Hippocampal formation (tissue), 2 donors: Measurements from ENCODE around the gene EIF2D.
"Not testable (repeated sequence)": the region's sequence is repeated elsewhere in the genome, so short reads cannot be mapped to it uniquely, and the experiment has no call there.

Experiments
- DNase-seq, 2 donors: peaks; one replicate each; lab custom pipeline; 2025; lab: John Stamatoyannopoulos, UW

EIF2D gene

GRCh38 chr1:206635978-206636345 is 23.7 kb upstream of the EIF2D start:
- no peak for DNase-seq

GRCh38 chr1:206635080-206635977 is 23.1 kb upstream of the EIF2D start, which contains the start of gene DYRK3:
TSS of gene DYRK3 (plus strand) at chr1:206635536. CDS start at chr1:206635704, 168 bp downstream.
- peak; percentile 84 to 90 for DNase-seq

GRCh38 chr1:206634365-206635079 is 22.3 kb upstream of the EIF2D start:
- peak; percentile 79 to 80 for DNase-seq

GRCh38 chr1:206633708-206634121 is 21.4 kb upstream of the EIF2D start:
- no peak for DNase-seq

- no peak for DNase-seq
Measured at GRCh38 chr1:206631085-206631509, 18.8 kb upstream of the EIF2D start.

GRCh38 chr1:206628916-206629315 is 16.7 kb upstream of the EIF2D start:
- no peak for DNase-seq

GRCh38 chr1:206626396-206626795 is 14.1 kb upstream of the EIF2D start:
- not testable (repeated sequence) for DNase-seq

GRCh38 chr1:206609229-206609991 is 2.9 kb downstream of the EIF2D start:
- DNase-seq, result no peak

- no peak for DNase-seq
Measured at GRCh38 chr1:206608108-206608698, 4.1 kb downstream of the EIF2D start.

- DNase-seq, result peak in 1 of 2 donors; percentile 27
Measured at GRCh38 chr1:206606867-206607266, 5.4 kb downstream of the EIF2D start.

- DNase-seq, result no peak
Measured at GRCh38 chr1:206604861-206605260, 7.4 kb downstream of the EIF2D start.

GRCh38 chr1:206600527-206600926 is 11.7 kb downstream of the EIF2D start:
- no peak for DNase-seq

GRCh38 chr1:206596319-206596666 is 16.0 kb downstream of the EIF2D start:
- DNase-seq, result no peak

- DNase-seq, result no peak
Measured at GRCh38 chr1:206595581-206596318, 16.5 kb downstream of the EIF2D start.

- DNase-seq, result no peak
Measured at GRCh38 chr1:206593351-206593925, 18.8 kb downstream of the EIF2D start.

- DNase-seq, result no peak
Measured at GRCh38 chr1:206591696-206592095, 20.6 kb downstream of the EIF2D start.

GRCh38 chr1:206591226-206591625 is 21.0 kb downstream of the EIF2D start:
- no peak for DNase-seq

- DNase-seq, result no peak
Measured at GRCh38 chr1:206590025-206590758, 22.1 kb downstream of the EIF2D start.

- no peak for DNase-seq
Measured at GRCh38 chr1:206589206-206589605, 23.1 kb downstream of the EIF2D start.

- no peak for DNase-seq
Measured at GRCh38 chr1:206588492-206588891, 23.8 kb downstream of the EIF2D start.
